Ovary (tissue), 3 donors: Measurements from ENCODE around the gene CNMD.

Experiments
- CTCF ChIP-seq, 3 donors: fragments of 450-650 bp in 2 of 3; fragments of 200-600 bp in 1 of 3; IDR thresholded peaks; one replicate each; pipeline versions ENCODE4 v1.5.1 to v1.8.0; 2016 to 2022; ENCODE audit warnings: antibody characterized with exemption in 3 of 3, mild to moderate bottlenecking in 1 of 3
- POLR2A ChIP-seq: fragments of 450-650 bp; IDR thresholded peaks from one replicate; pipeline ENCODE4 v1.6.1; 2017; ENCODE audit warnings: antibody characterized with exemption, mild to moderate bottlenecking, moderate library complexity
- donor health status: DM: no; HTN: no; CAD: no.

- TF ChIP-seq CTCF (IDR thresholded peaks at IDR 0.05), result no peak
- TF ChIP-seq POLR2A, result no peak
Measured at GRCh38 chr13:52677823-52678222, 61.8 kb downstream of the CNMD start.
